Effector memory CD8-positive, alpha-beta T cell (primary cell): ENCODE measurements around the gene FHL2.

Experiments
- ATAC-seq: fragments of 150-1000 bp; cut with Tn5 transposase; replicated peaks from 2 replicates; pipeline ENCODE4 v1.10.0; 2021; ENCODE audit warnings: mild to moderate bottlenecking, moderate library complexity
- DNase-seq, 3 experiments: peaks; one replicate each; pipeline ENCODE4 v3.0.0; 2021
- H3K27ac Mint-ChIP-seq, 2 donors: one replicate each; pipeline ENCODE4 v1.8.0; 2022; ENCODE audit warnings: mild to moderate bottlenecking in 2 of 2, mixed read lengths in 2 of 2, moderate library complexity in 2 of 2
- H3K27me3 Mint-ChIP-seq, 2 donors: one replicate each; pipeline ENCODE4 v1.8.0; 2022; ENCODE audit warnings: mixed read lengths in 2 of 2
- H3K36me3 Mint-ChIP-seq: one replicate; pipeline ENCODE4 v1.8.0; 2022; ENCODE audit warnings: mild to moderate bottlenecking, moderate library complexity, mixed read lengths; ENCODE audit not compliant: insufficient read depth
- H3K4me1 Mint-ChIP-seq, 2 donors: one replicate each; pipeline ENCODE4 v1.8.0; 2022; ENCODE audit warnings: low read depth in 2 of 2, mixed read lengths in 2 of 2
- H3K4me3 Mint-ChIP-seq, 2 donors: one replicate each; pipeline ENCODE4 v1.8.0; 2022; ENCODE audit warnings: mild to moderate bottlenecking in 2 of 2, mixed read lengths in 2 of 2, moderate library complexity in 2 of 2
- H3K9me3 Mint-ChIP-seq, 2 donors: one replicate each; pipeline ENCODE4 v1.8.0; 2022; ENCODE audit warnings: mixed read lengths in 2 of 2

Gene FHL2

GRCh38 chr2:105399207-105399861, 483 bp upstream of the FHL2 start:
- Mint-ChIP-seq H3K4me3 (peak overlapping the region; percentile 71 to 79), H3K4me1 (peaks cover 2 to 3% of the 10 kb centered on the region in 2 donors), H3K36me3 (no peaks in the 10 kb centered on the region), H3K27me3 (peaks cover 48 to 65% of the 10 kb centered on the region in 2 donors), H3K9me3 (no peaks in the 10 kb centered on the region), H3K27ac (no peak overlapping the region)
- no peak for DNase-seq
- ATAC-seq, result no peak

GRCh38 chr2:105397953-105398335, 907 bp downstream of the FHL2 start:
- no peak overlapping the region for H3K27ac Mint-ChIP-seq
- peaks cover 47 to 51% of the 10 kb centered on the region in 2 donors for H3K27me3 Mint-ChIP-seq
- H3K4me3 Mint-ChIP-seq, result peak overlapping the region; percentile 71 to 79
- no peaks in the 10 kb centered on the region for H3K9me3 Mint-ChIP-seq
- peaks cover 2 to 3% of the 10 kb centered on the region in 2 donors for H3K4me1 Mint-ChIP-seq
- no peaks in the 10 kb centered on the region for H3K36me3 Mint-ChIP-seq
- ATAC-seq (no peak), DNase-seq (no peak)

- DNase-seq (no peak), ATAC-seq (no peak)
- Mint-ChIP-seq H3K27ac (no peak overlapping the region), H3K36me3 (no peaks in the 10 kb centered on the region), H3K9me3 (no peaks in the 10 kb centered on the region), H3K4me1 (peaks cover 2 to 3% of the 10 kb centered on the region in 2 donors), H3K4me3 (no peak overlapping the region), H3K27me3 (peaks cover 44 to 49% of the 10 kb centered on the region in 2 donors)
These were observed 1.7 kb downstream of the FHL2 start for GRCh38 chr2:105397025-105397722.

DNA sequence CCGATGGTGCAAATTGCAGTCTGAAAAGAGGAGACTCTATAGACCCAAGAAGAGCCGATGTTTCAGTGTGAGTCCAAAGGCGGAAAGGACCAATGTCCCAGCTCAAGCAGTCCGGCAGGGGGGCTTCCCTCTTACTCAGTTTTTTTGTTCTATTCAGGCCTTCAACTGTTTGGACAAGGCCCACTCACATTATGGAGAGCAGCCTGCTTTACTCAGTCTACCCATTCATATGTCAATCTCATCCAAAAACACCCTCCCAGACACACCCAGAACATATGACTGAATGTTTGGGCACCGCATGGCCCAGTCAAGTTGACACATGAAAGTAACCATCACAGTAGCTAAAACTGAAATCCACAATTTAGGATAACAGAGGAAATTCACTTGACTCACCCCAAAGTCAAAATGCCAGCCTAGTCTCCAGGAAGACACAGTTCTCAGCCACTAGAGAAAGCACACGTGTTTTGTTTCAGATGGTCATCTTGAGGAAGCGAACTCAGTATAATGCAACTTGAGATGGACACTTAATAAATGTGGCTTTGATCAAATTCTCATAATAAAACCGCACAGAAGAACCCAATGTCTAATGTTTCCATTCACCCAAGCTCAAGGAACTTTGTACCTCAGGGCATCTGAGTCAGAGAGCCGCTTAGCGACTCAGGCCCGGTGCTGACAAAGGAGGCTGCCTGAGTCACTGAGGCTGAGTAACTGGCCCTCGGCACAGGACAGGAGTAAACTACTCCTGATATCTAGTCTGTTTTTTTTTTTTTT, 2.4 kb downstream of the FHL2 start:
- H3K4me1 Mint-ChIP-seq, result peaks cover 2 to 3% of the 10 kb centered on the region in 2 donors
- no peak overlapping the region for H3K4me3 Mint-ChIP-seq
- H3K36me3 Mint-ChIP-seq, result no peaks in the 10 kb centered on the region
- H3K9me3 Mint-ChIP-seq, result no peaks in the 10 kb centered on the region
- no peak overlapping the region for H3K27ac Mint-ChIP-seq
- no peak for DNase-seq
- peaks cover 44 to 49% of the 10 kb centered on the region in 2 donors for H3K27me3 Mint-ChIP-seq
- ATAC-seq, result no peak

- H3K4me3 Mint-ChIP-seq, result no peak overlapping the region
- no peaks in the 10 kb centered on the region for H3K36me3 Mint-ChIP-seq
- no peak overlapping the region for H3K27ac Mint-ChIP-seq
- H3K9me3 Mint-ChIP-seq, result no peaks in the 10 kb centered on the region
- peaks cover 2 to 3% of the 10 kb centered on the region in 2 donors for H3K4me1 Mint-ChIP-seq
- H3K27me3 Mint-ChIP-seq, result peaks cover 44% of the 10 kb centered on the region in 2 donors
- no peak for DNase-seq
- ATAC-seq, result no peak
These were observed 3.2 kb downstream of the FHL2 start for GRCh38 chr2:105395691-105396090.

DNA sequence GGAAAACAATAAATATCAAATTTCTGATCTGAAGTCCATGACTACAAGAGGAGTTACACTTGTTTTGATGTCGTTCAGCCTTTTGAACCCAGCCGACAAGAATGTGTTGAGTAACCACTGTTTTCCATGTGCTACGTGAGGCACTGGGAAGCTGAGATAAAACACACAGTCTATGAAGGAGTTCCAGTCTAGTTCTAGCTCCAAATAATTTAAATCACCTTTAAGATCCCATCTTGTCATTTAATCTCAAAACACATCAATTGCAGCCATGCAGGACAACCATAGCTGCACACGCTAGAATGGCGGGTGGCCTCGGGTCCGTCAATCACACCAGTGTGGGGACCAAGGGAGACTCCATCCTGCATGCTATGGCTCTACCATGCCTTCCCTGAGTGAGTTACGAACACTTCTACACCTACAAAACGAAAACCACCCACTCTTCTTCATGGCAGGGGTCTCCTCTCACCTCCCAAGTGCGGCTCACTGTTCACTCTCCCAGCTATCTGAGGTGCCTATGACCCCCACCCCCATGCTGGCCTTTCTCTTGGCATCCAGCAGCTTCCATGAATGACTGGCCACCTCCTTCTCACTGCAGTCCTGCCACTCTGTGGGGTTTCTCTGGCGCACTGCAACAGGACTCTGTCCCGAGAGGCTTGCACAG, 3.8 kb downstream of the FHL2 start:
- ATAC-seq, result no peak
- no peak for DNase-seq
- no peaks in the 10 kb centered on the region for H3K36me3 Mint-ChIP-seq
- peaks cover 2 to 3% of the 10 kb centered on the region in 2 donors for H3K4me1 Mint-ChIP-seq
- no peaks in the 10 kb centered on the region for H3K9me3 Mint-ChIP-seq
- H3K27me3 Mint-ChIP-seq, result peaks cover 39 to 44% of the 10 kb centered on the region in 2 donors
- no peak overlapping the region for H3K27ac Mint-ChIP-seq
- H3K4me3 Mint-ChIP-seq, result no peak overlapping the region

DNA sequence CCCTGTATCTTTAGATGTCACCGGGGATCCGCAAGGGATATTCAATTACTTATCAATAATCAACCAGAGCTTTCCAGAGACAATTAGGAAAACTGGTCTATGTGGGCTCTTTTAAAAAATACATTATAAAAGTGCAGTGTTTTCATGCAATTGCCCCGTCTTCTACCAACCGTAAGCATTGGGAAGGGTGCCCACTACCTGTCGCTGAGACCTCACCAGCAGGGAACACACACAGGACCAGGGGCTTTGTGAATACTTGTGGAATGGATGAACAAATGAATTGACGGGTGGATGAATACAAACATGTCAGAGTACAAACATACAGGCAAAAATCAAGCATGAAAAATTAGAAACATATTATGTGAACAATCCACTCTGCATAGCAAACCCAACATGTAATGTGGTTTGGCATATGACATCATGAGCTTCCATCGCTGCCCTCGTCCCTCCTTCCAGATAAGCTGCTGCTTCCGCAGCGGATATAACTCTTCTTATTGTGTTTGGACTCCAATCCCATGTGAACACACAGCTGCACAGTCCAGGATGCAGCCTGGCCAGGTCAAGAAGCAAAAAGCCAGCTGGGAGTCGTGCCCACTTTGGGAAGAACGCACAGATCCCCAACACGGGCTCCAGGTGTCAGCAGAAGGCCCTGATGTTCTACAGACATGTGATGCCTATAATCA, 5.3 kb downstream of the FHL2 start:
- Mint-ChIP-seq H3K27ac (no peak overlapping the region), H3K36me3 (no peaks in the 10 kb centered on the region), H3K9me3 (no peaks in the 10 kb centered on the region), H3K4me1 (peaks cover 0 to 3% of the 10 kb centered on the region in 2 donors), H3K27me3 (peaks cover 23 to 37% of the 10 kb centered on the region in 2 donors), H3K4me3 (no peak overlapping the region)
- ATAC-seq (no peak), DNase-seq (no peak)

DNA sequence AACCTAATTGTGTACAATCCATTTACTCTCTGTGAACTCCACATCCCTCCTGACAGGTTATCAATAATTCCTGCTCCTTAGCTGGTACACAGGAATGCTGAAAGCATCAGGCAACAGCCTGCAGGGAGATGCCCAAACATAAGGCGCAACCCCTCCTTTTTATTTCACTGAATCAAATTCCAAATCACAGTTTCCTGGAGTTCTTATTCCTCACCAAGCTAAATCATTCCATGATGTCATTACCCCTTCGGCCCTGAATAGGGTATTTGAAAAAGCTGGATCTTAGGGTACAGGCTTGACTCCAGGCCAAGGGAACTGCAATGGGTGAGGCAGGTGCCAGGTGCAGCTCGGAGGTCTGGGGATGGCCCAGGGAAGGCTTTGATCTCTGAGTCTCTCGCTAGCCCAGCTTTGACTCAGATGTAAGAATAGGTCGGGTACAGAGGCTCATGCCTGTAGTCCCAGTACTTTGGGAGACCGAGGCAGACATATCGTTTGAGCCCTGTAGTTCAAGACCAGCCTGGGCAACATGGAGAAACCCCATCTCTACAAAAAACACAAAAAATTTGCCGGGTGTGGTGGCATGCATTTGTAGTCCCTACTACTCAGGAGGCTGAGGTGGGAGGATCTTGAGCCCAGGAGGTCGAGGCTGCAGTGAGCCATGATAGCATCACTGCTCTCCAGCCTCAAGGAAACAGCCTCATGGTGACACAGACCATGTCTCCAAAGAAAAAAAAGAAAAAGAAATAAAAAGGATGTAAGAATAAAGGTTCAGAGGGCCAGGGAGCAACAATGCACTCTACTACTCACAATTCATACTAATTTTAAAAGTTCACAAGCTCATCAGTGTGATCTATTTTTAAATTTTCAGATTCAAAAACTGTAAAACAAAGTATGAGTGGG, 6.8 kb downstream of the FHL2 start:
- Mint-ChIP-seq H3K9me3 (no peaks in the 10 kb centered on the region), H3K4me1 (no peaks in the 10 kb centered on the region), H3K4me3 (no peak overlapping the region), H3K27me3 (peaks cover 30 to 36% of the 10 kb centered on the region in 2 donors), H3K36me3 (no peaks in the 10 kb centered on the region), H3K27ac (no peak overlapping the region)
- no peak for ATAC-seq
- DNase-seq, result no peak

DNA sequence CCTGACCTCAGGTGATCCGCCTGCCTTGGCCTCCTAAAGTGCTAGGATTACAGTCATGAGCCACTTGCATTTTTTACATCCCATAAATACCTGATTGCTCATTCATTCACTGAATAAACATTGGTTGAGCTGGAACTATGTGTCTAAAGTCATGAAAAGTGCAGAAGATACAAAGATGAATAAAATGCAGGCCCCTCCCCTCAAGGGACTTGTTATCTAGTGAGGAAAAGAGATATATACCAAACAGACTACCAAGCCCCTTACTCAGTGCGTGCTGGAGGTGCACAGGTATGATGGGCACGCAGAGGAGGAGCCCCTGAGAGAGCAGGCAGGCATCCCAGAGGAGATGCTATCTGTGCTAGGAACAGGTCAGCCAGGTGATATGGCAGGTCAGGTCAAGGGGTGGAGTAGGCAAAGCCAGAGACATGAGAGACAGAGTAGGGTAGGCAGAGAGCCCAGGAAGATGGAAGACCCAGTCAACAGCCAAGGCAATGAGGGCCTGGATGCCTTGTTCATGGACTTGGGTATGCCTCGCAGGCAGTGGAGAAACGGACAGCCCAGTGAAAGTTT, 7.7 kb downstream of the FHL2 start:
- H3K4me3 Mint-ChIP-seq, result no peak overlapping the region
- no peak overlapping the region for H3K27ac Mint-ChIP-seq
- peaks cover 25 to 30% of the 10 kb centered on the region in 2 donors for H3K27me3 Mint-ChIP-seq
- ATAC-seq (no peak), DNase-seq (no peak)
- H3K36me3 Mint-ChIP-seq, result no peaks in the 10 kb centered on the region
- no peaks in the 10 kb centered on the region for H3K9me3 Mint-ChIP-seq
- H3K4me1 Mint-ChIP-seq, result no peaks in the 10 kb centered on the region

DNA sequence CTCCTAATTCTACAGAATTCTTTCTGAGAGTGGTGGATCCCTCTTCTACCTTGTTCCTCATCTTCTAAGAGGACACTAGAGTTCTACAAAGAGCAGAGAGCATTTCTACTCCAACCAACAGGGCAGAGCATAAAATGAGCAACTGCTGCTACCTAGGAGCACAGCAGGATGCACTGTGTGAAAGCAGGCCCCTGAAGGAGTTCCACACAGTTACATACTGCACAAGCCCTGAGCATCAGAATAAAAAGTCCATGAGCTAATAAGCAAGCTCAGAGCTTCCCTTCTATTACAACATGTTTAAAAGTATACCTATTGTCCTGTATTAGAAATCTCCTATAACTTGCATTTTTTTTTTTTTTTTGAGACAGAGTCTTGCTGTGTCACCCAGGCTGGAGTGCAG, 8.4 kb downstream of the FHL2 start:
- Mint-ChIP-seq H3K27me3 (peaks cover 24% of the 10 kb centered on the region in 2 donors), H3K36me3 (no peaks in the 10 kb centered on the region), H3K9me3 (no peaks in the 10 kb centered on the region), H3K4me1 (no peaks in the 10 kb centered on the region), H3K27ac (peak overlapping the region in 1 of 2 donors; percentile 20), H3K4me3 (no peak overlapping the region)
- no peak for ATAC-seq
- no peak for DNase-seq

- no peak for ATAC-seq
- no peak for DNase-seq
- no peak overlapping the region for H3K27ac Mint-ChIP-seq
- no peak overlapping the region for H3K4me3 Mint-ChIP-seq
- H3K9me3 Mint-ChIP-seq, result no peaks in the 10 kb centered on the region
- H3K4me1 Mint-ChIP-seq, result no peaks in the 10 kb centered on the region
- H3K36me3 Mint-ChIP-seq, result no peaks in the 10 kb centered on the region
- H3K27me3 Mint-ChIP-seq, result peaks cover 18 to 32% of the 10 kb centered on the region in 2 donors
These were observed 9.9 kb downstream of the FHL2 start for GRCh38 chr2:105388971-105389381.

DNA sequence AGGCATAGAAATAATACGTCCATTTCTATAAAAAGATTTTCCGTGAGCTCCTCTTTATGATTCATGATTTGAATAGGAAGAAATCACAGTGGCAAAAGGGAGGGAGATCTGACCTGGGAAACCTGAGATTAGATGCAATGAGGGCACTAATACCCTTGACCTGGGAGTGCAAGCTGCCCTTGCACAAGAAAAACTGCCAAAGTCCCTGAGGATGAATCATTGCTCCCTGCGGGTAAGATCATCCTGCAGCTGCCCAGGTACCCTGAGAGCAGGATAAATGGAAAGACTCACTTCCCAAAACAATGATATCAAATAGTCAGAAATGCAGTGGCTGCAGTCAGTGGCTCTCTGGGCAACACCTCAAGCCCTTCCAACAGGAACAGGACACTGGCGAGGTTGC, 11.6 kb downstream of the FHL2 start:
- Mint-ChIP-seq H3K4me3 (no peak overlapping the region), H3K27ac (no peak overlapping the region), H3K4me1 (no peaks in the 10 kb centered on the region), H3K9me3 (no peaks in the 10 kb centered on the region), H3K36me3 (no peaks in the 10 kb centered on the region), H3K27me3 (peaks cover 13 to 40% of the 10 kb centered on the region in 2 donors)
- ATAC-seq, result no peak
- DNase-seq, result no peak
